HepG2 (cell line): Measurements from ENCODE around the gene ANKRD29. TPM values are rescaled to one million over a fixed set of nuclear protein-coding genes. Genes with fewer than 3 reads are reported as not detected.

Experiments
- ATAD3A ChIP-seq: sonication (generic); formaldehyde crosslinking; IDR thresholded peaks from 2 replicates; pipeline ENCODE4 v1.4.0; 2020; ENCODE audit warnings: missing genetic modification reagents
- BCL6 ChIP-seq: IDR thresholded peaks from 2 replicates; pipeline ENCODE4 v1.6.1; 2016; ENCODE audit warnings: missing genetic modification reagents, missing compliant biosample characterization
- CSRNP2 ChIP-seq: sonication (generic); formaldehyde crosslinking; conservative IDR thresholded peaks from 2 replicates; pipeline ENCODE4 v1.8.0; 2022; ENCODE audit warnings: low read depth, missing genetic modification reagents
- HBP1 ChIP-seq: IDR thresholded peaks from 2 replicates; pipeline ENCODE4 v1.6.1; 2016; ENCODE audit warnings: low read depth, control low read depth
- HDAC6 ChIP-seq: fragments of 200-600 bp; sonication (generic); IDR thresholded peaks from 2 replicates; pipeline ENCODE4 v1.7.0; 2017; ENCODE audit warnings: mild to moderate bottlenecking, antibody characterized with exemption, low read length, low read depth
- HMG20A ChIP-seq: IDR thresholded peaks from 2 replicates; pipeline ENCODE4 v1.6.1; 2016; ENCODE audit warnings: borderline replicate concordance
- HNRNPUL1 ChIP-seq: fragments of 200-400 bp; formaldehyde crosslinking; IDR thresholded peaks from 2 replicates; pipeline ENCODE4 v1.6.1; 2017; ENCODE audit warnings: low read depth, mild to moderate bottlenecking, low read length, moderate library complexity
- MXD1 ChIP-seq: sonication (generic); formaldehyde crosslinking; IDR thresholded peaks from 2 replicates; pipeline ENCODE4 v1.4.0; 2020; ENCODE audit warnings: mild to moderate bottlenecking, missing genetic modification reagents
- NFE2L1 ChIP-seq: sonication (generic); formaldehyde crosslinking; IDR thresholded peaks from 2 replicates; pipeline ENCODE4 v1.4.0; 2020; ENCODE audit warnings: missing genetic modification reagents, mild to moderate bottlenecking, borderline replicate concordance
- NR2F1 ChIP-seq, 2 experiments: fragments of 450-650 bp in 1 of 2; formaldehyde crosslinking in 1 of 2; IDR thresholded peaks; 2 replicates each; pipeline versions ENCODE4 v1.5.0 to v1.6.1; 2016 to 2020; ENCODE audit warnings: mild to moderate bottlenecking in 1 of 2, missing compliant biosample characterization in 1 of 2, missing genetic modification reagents in 1 of 2, moderate library complexity in 1 of 2
- SALL2 ChIP-seq: sonication (generic); formaldehyde crosslinking; IDR thresholded peaks from 2 replicates; pipeline ENCODE4 v1.8.1; 2023; ENCODE audit warnings: mild to moderate bottlenecking, missing genetic modification reagents, inconsistent platforms
- SP2 ChIP-seq: sonication (generic); formaldehyde crosslinking; IDR thresholded peaks from 2 replicates; pipeline ENCODE4 v1.5.1; 2020; ENCODE audit warnings: mild to moderate bottlenecking, missing genetic modification reagents
- SP5 ChIP-seq: IDR thresholded peaks from 2 replicates; pipeline ENCODE4 v1.6.1; 2016; ENCODE audit warnings: low read depth, borderline replicate concordance
- THRA ChIP-seq: sonication (generic); formaldehyde crosslinking; IDR thresholded peaks from 2 replicates; pipeline ENCODE4 v1.4.0; 2020; ENCODE audit warnings: missing genetic modification reagents, borderline replicate concordance
- ZBTB37 ChIP-seq: sonication (generic); formaldehyde crosslinking; IDR thresholded peaks from 2 replicates; pipeline ENCODE4 v1.4.0; 2020; ENCODE audit warnings: mild to moderate bottlenecking, missing genetic modification reagents
- ZNF160 ChIP-seq: sonication (generic); formaldehyde crosslinking; IDR thresholded peaks from 2 replicates; pipeline ENCODE4 v1.8.0; 2022; ENCODE audit warnings: mild to moderate bottlenecking, inconsistent platforms, missing genetic modification reagents
- ZNF253 ChIP-seq: sonication (generic); formaldehyde crosslinking; IDR thresholded peaks from 2 replicates; pipeline ENCODE4 v1.8.0; 2022; ENCODE audit warnings: mild to moderate bottlenecking, missing genetic modification reagents, borderline replicate concordance
- ZNF451 ChIP-seq: sonication (generic); formaldehyde crosslinking; IDR thresholded peaks from 2 replicates; pipeline ENCODE4 v1.5.0; 2020; ENCODE audit warnings: mild to moderate bottlenecking, missing genetic modification reagents
- ZNF549 ChIP-seq: sonication (generic); formaldehyde crosslinking; IDR thresholded peaks from 2 replicates; pipeline ENCODE4 v1.5.0; 2020; ENCODE audit warnings: missing genetic modification reagents
- ZNF605 ChIP-seq: sonication (generic); formaldehyde crosslinking; IDR thresholded peaks from 2 replicates; pipeline ENCODE4 v1.8.0; 2022; ENCODE audit warnings: mild to moderate bottlenecking, missing genetic modification reagents
- ZNF607 ChIP-seq: sonication (generic); formaldehyde crosslinking; IDR thresholded peaks from 2 replicates; pipeline ENCODE4 v1.5.1; 2020; ENCODE audit warnings: missing genetic modification reagents, mild to moderate bottlenecking, borderline replicate concordance
- ZNF652 ChIP-seq: IDR thresholded peaks from 2 replicates; pipeline ENCODE4 v1.6.1; 2016; ENCODE audit warnings: low read depth, borderline replicate concordance
- ZNF678 ChIP-seq: sonication (generic); formaldehyde crosslinking; IDR thresholded peaks from 2 replicates; pipeline ENCODE4 v1.4.0; 2020; ENCODE audit warnings: mild to moderate bottlenecking, missing genetic modification reagents
- ZNF772 ChIP-seq: sonication (generic); formaldehyde crosslinking; IDR thresholded peaks from 2 replicates; pipeline ENCODE4 v1.5.0; 2020; ENCODE audit warnings: mild to moderate bottlenecking, missing genetic modification reagents
- ZNF781 ChIP-seq: sonication (generic); formaldehyde crosslinking; IDR thresholded peaks from 2 replicates; pipeline ENCODE4 v1.5.1; 2020; ENCODE audit warnings: borderline replicate concordance, mild to moderate bottlenecking, missing genetic modification reagents; ENCODE audit errors: not compliant biosample characterization
- polyA plus RNA-seq, 8 experiments: library from polyadenylated mRNA; depleted of rRNA in 3 of 8; stranded (reverse) in 7 of 8; unstranded in 1 of 8; fragments of >200 nt; fragmentation: Illumina TruSeq in 4 of 8; extraction: Trizol in 4 of 8; gene quantifications; 2 replicates each; pipeline versions ENCODE4 v1.2.1 to v1.2.3, GENCODE V29; 2011 to 2016; ENCODE audit warnings: low read depth in 4 of 8, missing spikeins in 1 of 8, mixed read lengths in 1 of 8; ENCODE audit not compliant: insufficient read depth in 1 of 8
- total RNA-seq, 5 experiments: library from RNA; depleted of rRNA; stranded (reverse); fragments of >200 nt; fragmentation: Illumina TruSeq; extraction: Trizol; gene quantifications; 2 replicates each; pipeline ENCODE4 v1.2.3, GENCODE V29; 2016; ENCODE audit warnings: low read depth in 1 of 5

The ANKRD29 gene
- total and polyA plus RNA-seq, 2 of the 13 experiments (the other 11 are each of a cell fraction or from before 2014, with no cell fraction given): not detected

GRCh38 chr18:23569299-23570063 is 93.2 kb downstream of the ANKRD29 start (continued):
- TF ChIP-seq ZNF781 (CRISPR knock-in tag) (no peak), HDAC6 (no peak), ZNF607 (CRISPR knock-in tag) (no peak), NR2F1 (CRISPR knock-in tag; IDR thresholded peaks at IDR 0.05) (no peak), SP2 (no peak), ZNF605 (no peak), HNRNPUL1 (no peak), BCL6 (CRISPR knock-in tag) (peak; percentile 80), ZNF678 (no peak), ATAD3A (no peak), HBP1 (no peak), ZNF451 (CRISPR knock-in tag) (no peak), ZNF160 (no peak), CSRNP2 (CRISPR knock-in tag) (no peak), ZNF772 (CRISPR knock-in tag) (no peak), SP5 (CRISPR knock-in tag) (no peak), THRA (CRISPR knock-in tag) (peak; percentile 67; the same call in 1 of the 2 replicates), ZNF549 (CRISPR knock-in tag) (0 out of 2 replicates have a peak, but pooled peaks have one; percentile 53), NFE2L1 (no peak), ZNF253 (CRISPR knock-in tag) (no peak), HMG20A (CRISPR knock-in tag) (peak; percentile 72; the same call in 1 of the 2 replicates), ZBTB37 (no peak), MXD1 (CRISPR knock-in tag) (no peak), SALL2 (CRISPR knock-in tag) (no peak), ZNF652 (CRISPR knock-in tag) (no peak)
